HepG2 (cell line): ENCODE measurements around the gene IL6ST. TPM values are rescaled to one million over a fixed set of nuclear protein-coding genes. Genes with fewer than 3 reads are reported as not detected.
A peak's percentile ranks its signal among the peaks of the same experiment; 100 is the strongest.

ENCODE experiments used
- ARNTL ChIP-seq: sonication (generic); formaldehyde crosslinking; IDR thresholded peaks from 2 replicates; pipeline ENCODE4 v1.4.0; 2020; ENCODE audit warnings: mild to moderate bottlenecking, missing genetic modification reagents
- KDM2A ChIP-seq: sonication (generic); formaldehyde crosslinking; IDR thresholded peaks from 2 replicates; pipeline ENCODE4 v1.4.0; 2020; ENCODE audit warnings: low read depth, missing genetic modification reagents, borderline replicate concordance
- MAZ ChIP-seq, 2 experiments: sonication (generic) in 1 of 2; formaldehyde crosslinking in 1 of 2; IDR thresholded peaks; 2 replicates each; pipeline versions ENCODE4 v1.5.0 to v1.6.1; 2012 to 2020; ENCODE audit warnings: low read depth in 2 of 2, mild to moderate bottlenecking in 2 of 2, borderline replicate concordance in 1 of 2, improper control_type of control experiment in 1 of 2, low read length in 1 of 2, missing genetic modification reagents in 1 of 2, moderate library complexity in 1 of 2
- NCOA2 ChIP-seq: sonication (generic); formaldehyde crosslinking; IDR thresholded peaks from 2 replicates; pipeline ENCODE4 v1.8.0; 2022; ENCODE audit warnings: inconsistent platforms
- NR2C2 ChIP-seq: sonication (generic); formaldehyde crosslinking; IDR thresholded peaks from 2 replicates; pipeline ENCODE4 v1.4.0; 2020; ENCODE audit warnings: missing genetic modification reagents, mild to moderate bottlenecking, moderate library complexity, borderline replicate concordance
- SMYD3 ChIP-seq: sonication (generic); formaldehyde crosslinking; IDR thresholded peaks from 2 replicates; pipeline ENCODE4 v1.8.1; 2023; ENCODE audit warnings: mild to moderate bottlenecking, missing genetic modification reagents
- SP140L ChIP-seq: sonication (generic); formaldehyde crosslinking; IDR thresholded peaks from 2 replicates; pipeline ENCODE4 v1.4.0; 2020; ENCODE audit warnings: missing genetic modification reagents, borderline replicate concordance
- THYN1 ChIP-seq: sonication (generic); formaldehyde crosslinking; IDR thresholded peaks from 2 replicates; pipeline ENCODE4 v1.8.1; 2023; ENCODE audit warnings: low read depth, mild to moderate bottlenecking, moderate library complexity, missing genetic modification reagents, borderline replicate concordance
- ZNF3 ChIP-seq: IDR thresholded peaks from 2 replicates; pipeline ENCODE4 v1.7.0; 2017; ENCODE audit warnings: inconsistent platforms
- ZNF34 ChIP-seq: sonication (generic); formaldehyde crosslinking; IDR thresholded peaks from 2 replicates; pipeline ENCODE4 v1.4.0; 2020; ENCODE audit warnings: mild to moderate bottlenecking, missing genetic modification reagents, borderline replicate concordance
- ZNF768 ChIP-seq: sonication (generic); formaldehyde crosslinking; IDR thresholded peaks from 2 replicates; pipeline ENCODE4 v1.4.0; 2020; ENCODE audit warnings: missing genetic modification reagents
- polyA plus RNA-seq, 8 experiments: library from polyadenylated mRNA; depleted of rRNA in 3 of 8; stranded (reverse) in 7 of 8; unstranded in 1 of 8; fragments of >200 nt; fragmentation: Illumina TruSeq in 4 of 8; extraction: Trizol in 4 of 8; gene quantifications; 2 replicates each; pipeline versions ENCODE4 v1.2.1 to v1.2.3, GENCODE V29; 2011 to 2016; ENCODE audit warnings: low read depth in 4 of 8, missing spikeins in 1 of 8, mixed read lengths in 1 of 8; ENCODE audit not compliant: insufficient read depth in 1 of 8
- total RNA-seq, 5 experiments: library from RNA; depleted of rRNA; stranded (reverse); fragments of >200 nt; fragmentation: Illumina TruSeq; extraction: Trizol; gene quantifications; 2 replicates each; pipeline ENCODE4 v1.2.3, GENCODE V29; 2016; ENCODE audit warnings: low read depth in 1 of 5
- TF ChIP-seq, protein P1 (sequence below): sonication (generic); IDR thresholded peaks from 2 replicates; pipeline ENCODE4 v1.6.1; 2016; ENCODE audit warnings: low read depth, borderline replicate concordance
- TF ChIP-seq, protein P2 (sequence below): sonication (generic); formaldehyde crosslinking; IDR thresholded peaks from 2 replicates; pipeline ENCODE4 v1.4.0; 2020; ENCODE audit warnings: missing genetic modification reagents
- TF ChIP-seq, protein P3 (sequence below): sonication (generic); formaldehyde crosslinking; IDR thresholded peaks from 2 replicates; pipeline ENCODE4 v1.4.0; 2020; ENCODE audit warnings: missing genetic modification reagents
- TF ChIP-seq, protein P4 (sequence below): sonication (generic); formaldehyde crosslinking; IDR thresholded peaks from 2 replicates; pipeline ENCODE4 v1.8.1; 2023; ENCODE audit warnings: mild to moderate bottlenecking, inconsistent platforms, moderate library complexity, missing genetic modification reagents, borderline replicate concordance
- TF ChIP-seq, protein P5 (sequence below): IDR thresholded peaks from 2 replicates; pipeline ENCODE4 v1.4.0; 2020; ENCODE audit warnings: mild to moderate bottlenecking, missing genetic modification reagents

Gene IL6ST
- total and polyA plus RNA-seq, 2 of the 13 experiments (the other 11 are each of a cell fraction or from before 2014, with no cell fraction given) = 66.6 to 166 TPM

DNA sequence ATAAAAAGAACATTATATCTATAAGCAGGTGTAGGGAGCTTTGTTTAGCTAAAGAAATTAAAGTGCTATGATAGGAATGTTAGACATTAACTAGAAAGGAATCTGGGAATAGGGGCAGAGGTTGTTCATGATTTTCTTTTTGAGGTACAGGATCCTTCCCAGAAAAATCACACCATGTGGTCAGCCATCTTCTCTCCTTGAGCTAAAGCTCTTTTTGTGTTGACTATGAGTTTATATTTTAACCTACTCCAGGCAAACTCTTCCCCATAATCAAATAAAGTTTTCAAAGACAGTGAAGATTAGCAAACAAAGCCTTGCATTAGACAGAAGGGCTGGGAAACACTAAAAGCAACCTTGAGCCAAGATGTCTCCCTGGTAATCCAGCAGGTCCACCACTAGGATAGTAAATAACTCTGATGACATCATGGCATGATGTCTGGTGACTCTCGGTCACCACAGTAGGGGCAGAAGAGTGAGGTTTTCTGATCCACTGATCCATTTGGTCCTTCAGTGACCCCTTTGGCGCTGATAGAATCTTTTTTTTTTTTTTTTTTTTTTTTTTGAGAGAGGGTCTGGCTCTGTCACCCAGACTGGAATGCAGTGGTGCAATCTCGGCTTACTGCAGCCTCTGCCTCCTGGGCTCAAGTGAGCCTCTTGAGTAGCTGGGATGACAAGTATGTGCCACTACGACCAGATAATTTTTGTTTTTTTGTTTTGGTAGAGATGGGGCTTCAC is 30.6 kb upstream of the IL6ST start (continued):
- TF ChIP-seq, protein P1, sequence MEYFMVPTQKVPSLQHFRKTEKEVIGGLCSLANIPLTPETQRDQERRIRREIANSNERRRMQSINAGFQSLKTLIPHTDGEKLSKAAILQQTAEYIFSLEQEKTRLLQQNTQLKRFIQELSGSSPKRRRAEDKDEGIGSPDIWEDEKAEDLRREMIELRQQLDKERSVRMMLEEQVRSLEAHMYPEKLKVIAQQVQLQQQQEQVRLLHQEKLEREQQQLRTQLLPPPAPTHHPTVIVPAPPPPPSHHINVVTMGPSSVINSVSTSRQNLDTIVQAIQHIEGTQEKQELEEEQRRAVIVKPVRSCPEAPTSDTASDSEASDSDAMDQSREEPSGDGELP = no peak
- TF ChIP-seq SP140L (CRISPR knock-in tag) (no peak), NCOA2 (CRISPR knock-in tag) (peak; percentile 91), KDM2A (CRISPR knock-in tag) (no peak), NR2C2 (CRISPR knock-in tag) (0 out of 2 replicates have a peak, but pooled peaks have one; percentile 36), ZNF34 (CRISPR knock-in tag) (no peak), MAZ (IDR thresholded peaks at IDR 0.05; ENCODE audit: borderline replicate concordance, low read depth, low read length) (no peak), MAZ (CRISPR knock-in tag; IDR thresholded peaks at IDR 0.05; ENCODE audit: low read depth) (no peak), ZNF768 (CRISPR knock-in tag) (no peak), THYN1 (CRISPR knock-in tag) (no peak), ZNF3 (CRISPR knock-in tag) (no peak), ARNTL (no peak), SMYD3 (CRISPR knock-in tag) (no peak)
- TF ChIP-seq, protein P2, sequence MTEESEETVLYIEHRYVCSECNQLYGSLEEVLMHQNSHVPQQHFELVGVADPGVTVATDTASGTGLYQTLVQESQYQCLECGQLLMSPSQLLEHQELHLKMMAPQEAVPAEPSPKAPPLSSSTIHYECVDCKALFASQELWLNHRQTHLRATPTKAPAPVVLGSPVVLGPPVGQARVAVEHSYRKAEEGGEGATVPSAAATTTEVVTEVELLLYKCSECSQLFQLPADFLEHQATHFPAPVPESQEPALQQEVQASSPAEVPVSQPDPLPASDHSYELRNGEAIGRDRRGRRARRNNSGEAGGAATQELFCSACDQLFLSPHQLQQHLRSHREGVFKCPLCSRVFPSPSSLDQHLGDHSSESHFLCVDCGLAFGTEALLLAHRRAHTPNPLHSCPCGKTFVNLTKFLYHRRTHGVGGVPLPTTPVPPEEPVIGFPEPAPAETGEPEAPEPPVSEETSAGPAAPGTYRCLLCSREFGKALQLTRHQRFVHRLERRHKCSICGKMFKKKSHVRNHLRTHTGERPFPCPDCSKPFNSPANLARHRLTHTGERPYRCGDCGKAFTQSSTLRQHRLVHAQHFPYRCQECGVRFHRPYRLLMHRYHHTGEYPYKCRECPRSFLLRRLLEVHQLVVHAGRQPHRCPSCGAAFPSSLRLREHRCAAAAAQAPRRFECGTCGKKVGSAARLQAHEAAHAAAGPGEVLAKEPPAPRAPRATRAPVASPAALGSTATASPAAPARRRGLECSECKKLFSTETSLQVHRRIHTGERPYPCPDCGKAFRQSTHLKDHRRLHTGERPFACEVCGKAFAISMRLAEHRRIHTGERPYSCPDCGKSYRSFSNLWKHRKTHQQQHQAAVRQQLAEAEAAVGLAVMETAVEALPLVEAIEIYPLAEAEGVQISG (CRISPR knock-in tag) = peak; percentile 36; the same call in 1 of the 2 replicates
- TF ChIP-seq, protein P3, sequence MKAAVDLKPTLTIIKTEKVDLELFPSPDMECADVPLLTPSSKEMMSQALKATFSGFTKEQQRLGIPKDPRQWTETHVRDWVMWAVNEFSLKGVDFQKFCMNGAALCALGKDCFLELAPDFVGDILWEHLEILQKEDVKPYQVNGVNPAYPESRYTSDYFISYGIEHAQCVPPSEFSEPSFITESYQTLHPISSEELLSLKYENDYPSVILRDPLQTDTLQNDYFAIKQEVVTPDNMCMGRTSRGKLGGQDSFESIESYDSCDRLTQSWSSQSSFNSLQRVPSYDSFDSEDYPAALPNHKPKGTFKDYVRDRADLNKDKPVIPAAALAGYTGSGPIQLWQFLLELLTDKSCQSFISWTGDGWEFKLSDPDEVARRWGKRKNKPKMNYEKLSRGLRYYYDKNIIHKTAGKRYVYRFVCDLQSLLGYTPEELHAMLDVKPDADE (CRISPR knock-in tag) = no peak
- TF ChIP-seq, protein P4, sequence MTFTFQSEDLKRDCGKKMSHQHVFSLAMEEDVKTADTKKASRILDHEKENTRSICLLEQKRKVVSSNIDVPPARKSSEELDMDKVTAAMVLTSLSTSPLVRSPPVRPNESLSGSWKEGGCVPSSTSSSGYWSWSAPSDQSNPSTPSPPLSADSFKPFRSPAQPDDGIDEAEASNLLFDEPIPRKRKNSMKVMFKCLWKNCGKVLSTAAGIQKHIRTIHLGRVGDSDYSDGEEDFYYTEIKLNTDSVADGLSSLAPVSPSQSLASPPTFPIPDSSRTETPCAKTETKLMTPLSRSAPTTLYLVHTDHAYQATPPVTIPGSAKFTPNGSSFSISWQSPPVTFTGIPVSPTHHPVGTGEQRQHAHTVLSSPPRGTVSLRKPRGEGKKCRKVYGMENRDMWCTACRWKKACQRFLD (CRISPR knock-in tag) = no peak
- TF ChIP-seq, protein P5, sequence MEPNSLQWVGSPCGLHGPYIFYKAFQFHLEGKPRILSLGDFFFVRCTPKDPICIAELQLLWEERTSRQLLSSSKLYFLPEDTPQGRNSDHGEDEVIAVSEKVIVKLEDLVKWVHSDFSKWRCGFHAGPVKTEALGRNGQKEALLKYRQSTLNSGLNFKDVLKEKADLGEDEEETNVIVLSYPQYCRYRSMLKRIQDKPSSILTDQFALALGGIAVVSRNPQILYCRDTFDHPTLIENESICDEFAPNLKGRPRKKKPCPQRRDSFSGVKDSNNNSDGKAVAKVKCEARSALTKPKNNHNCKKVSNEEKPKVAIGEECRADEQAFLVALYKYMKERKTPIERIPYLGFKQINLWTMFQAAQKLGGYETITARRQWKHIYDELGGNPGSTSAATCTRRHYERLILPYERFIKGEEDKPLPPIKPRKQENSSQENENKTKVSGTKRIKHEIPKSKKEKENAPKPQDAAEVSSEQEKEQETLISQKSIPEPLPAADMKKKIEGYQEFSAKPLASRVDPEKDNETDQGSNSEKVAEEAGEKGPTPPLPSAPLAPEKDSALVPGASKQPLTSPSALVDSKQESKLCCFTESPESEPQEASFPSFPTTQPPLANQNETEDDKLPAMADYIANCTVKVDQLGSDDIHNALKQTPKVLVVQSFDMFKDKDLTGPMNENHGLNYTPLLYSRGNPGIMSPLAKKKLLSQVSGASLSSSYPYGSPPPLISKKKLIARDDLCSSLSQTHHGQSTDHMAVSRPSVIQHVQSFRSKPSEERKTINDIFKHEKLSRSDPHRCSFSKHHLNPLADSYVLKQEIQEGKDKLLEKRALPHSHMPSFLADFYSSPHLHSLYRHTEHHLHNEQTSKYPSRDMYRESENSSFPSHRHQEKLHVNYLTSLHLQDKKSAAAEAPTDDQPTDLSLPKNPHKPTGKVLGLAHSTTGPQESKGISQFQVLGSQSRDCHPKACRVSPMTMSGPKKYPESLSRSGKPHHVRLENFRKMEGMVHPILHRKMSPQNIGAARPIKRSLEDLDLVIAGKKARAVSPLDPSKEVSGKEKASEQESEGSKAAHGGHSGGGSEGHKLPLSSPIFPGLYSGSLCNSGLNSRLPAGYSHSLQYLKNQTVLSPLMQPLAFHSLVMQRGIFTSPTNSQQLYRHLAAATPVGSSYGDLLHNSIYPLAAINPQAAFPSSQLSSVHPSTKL (CRISPR knock-in tag) = peak; percentile 89
